ENCODE data around the gene SPRED3.

DNA sequence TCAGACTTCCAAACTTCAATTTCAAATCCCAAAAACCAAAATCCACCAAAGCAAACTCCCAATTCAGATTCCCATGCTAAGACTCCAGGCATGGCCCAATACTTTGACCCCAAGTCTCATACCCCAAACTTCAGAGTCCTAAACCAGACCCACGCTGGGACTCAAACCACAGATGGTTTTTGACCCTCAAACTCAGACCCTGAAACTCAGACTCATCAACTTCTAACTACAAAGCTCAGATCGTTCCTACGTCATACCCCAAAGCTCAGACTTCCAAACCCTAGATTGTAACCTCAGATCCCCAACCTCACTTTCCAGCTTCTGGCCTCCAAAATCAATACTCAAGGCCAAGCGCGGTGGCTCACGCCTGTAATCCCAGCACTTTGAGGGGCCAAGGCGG lies 56.9 kb downstream of the SPRED3 start:
- TF ChIP-seq POLR2A (IDR thresholded peaks at IDR 0.05) (no peak), POLR2AphosphoS5 (IDR thresholded peaks at IDR 0.05) (no peak)
- TF ChIP-seq, protein P1, sequence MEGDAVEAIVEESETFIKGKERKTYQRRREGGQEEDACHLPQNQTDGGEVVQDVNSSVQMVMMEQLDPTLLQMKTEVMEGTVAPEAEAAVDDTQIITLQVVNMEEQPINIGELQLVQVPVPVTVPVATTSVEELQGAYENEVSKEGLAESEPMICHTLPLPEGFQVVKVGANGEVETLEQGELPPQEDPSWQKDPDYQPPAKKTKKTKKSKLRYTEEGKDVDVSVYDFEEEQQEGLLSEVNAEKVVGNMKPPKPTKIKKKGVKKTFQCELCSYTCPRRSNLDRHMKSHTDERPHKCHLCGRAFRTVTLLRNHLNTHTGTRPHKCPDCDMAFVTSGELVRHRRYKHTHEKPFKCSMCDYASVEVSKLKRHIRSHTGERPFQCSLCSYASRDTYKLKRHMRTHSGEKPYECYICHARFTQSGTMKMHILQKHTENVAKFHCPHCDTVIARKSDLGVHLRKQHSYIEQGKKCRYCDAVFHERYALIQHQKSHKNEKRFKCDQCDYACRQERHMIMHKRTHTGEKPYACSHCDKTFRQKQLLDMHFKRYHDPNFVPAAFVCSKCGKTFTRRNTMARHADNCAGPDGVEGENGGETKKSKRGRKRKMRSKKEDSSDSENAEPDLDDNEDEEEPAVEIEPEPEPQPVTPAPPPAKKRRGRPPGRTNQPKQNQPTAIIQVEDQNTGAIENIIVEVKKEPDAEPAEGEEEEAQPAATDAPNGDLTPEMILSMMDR (IDR thresholded peaks at IDR 0.05) = no peak
